Ovary (tissue), 3 donors: ENCODE results near the gene DLL3.

Source experiments
- POLR2A ChIP-seq: fragments of 450-650 bp; IDR thresholded peaks from one replicate; pipeline ENCODE4 v1.6.1; 2017; ENCODE audit warnings: antibody characterized with exemption, mild to moderate bottlenecking, moderate library complexity
- TF ChIP-seq, protein P1 (sequence below), 3 donors: fragments of 450-650 bp in 2 of 3; fragments of 200-600 bp in 1 of 3; IDR thresholded peaks; one replicate each; pipeline versions ENCODE4 v1.5.1 to v1.8.0; 2016 to 2022; ENCODE audit warnings: antibody characterized with exemption in 3 of 3, mild to moderate bottlenecking in 1 of 3
- donor health status: DM: no; HTN: no; CAD: no.

DNA sequence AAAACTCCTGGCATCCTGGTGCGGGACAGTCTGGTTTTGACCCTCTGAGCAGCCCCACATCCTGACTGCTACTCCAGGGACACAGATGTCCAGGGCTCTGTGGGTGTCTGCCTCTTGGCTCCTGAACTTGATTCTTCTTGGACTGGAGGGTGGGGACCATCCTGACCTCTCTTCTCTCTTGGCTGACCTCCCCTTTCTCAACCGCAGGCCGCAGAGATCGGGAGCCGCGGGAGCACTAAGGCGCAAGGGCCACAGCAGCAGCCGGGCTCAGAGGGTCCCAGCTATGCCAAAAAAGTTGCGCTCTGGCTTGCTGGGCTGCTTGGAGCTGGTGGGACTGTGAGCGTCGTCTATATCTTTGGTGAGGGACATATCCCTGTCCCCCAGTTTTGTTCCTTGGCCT is 17.1 kb upstream of the DLL3 start:
- TF ChIP-seq, protein P1, sequence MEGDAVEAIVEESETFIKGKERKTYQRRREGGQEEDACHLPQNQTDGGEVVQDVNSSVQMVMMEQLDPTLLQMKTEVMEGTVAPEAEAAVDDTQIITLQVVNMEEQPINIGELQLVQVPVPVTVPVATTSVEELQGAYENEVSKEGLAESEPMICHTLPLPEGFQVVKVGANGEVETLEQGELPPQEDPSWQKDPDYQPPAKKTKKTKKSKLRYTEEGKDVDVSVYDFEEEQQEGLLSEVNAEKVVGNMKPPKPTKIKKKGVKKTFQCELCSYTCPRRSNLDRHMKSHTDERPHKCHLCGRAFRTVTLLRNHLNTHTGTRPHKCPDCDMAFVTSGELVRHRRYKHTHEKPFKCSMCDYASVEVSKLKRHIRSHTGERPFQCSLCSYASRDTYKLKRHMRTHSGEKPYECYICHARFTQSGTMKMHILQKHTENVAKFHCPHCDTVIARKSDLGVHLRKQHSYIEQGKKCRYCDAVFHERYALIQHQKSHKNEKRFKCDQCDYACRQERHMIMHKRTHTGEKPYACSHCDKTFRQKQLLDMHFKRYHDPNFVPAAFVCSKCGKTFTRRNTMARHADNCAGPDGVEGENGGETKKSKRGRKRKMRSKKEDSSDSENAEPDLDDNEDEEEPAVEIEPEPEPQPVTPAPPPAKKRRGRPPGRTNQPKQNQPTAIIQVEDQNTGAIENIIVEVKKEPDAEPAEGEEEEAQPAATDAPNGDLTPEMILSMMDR (IDR thresholded peaks at IDR 0.05) = no peak
- no peak for TF ChIP-seq POLR2A
